ENCODE measurements around the gene STAT1.

Gene STAT1

GRCh38 chr2:190981333-190981732, 32.6 kb downstream of the STAT1 start:
- no peak for TF ChIP-seq CTCF (IDR thresholded peaks at IDR 0.05; ENCODE audit: low read depth, low read length)
- in situ Hi-C loops (cut with HindIII; ENCODE audit: low sequenced_read_pairs): no loop called here
- no peak overlapping the region for H3K4me3 ChIP-seq (ENCODE audit: low read depth, low read length)
- DNase-seq (ENCODE audit: low read depth, low spot score): no peak

GRCh38 chr2:190980630-190981209, 33.3 kb downstream of the STAT1 start:
- in situ Hi-C loops (cut with HindIII; ENCODE audit: low sequenced_read_pairs): no loop called here
- DNase-seq (ENCODE audit: low read depth, low spot score): no peak
- no peak overlapping the region for H3K4me3 ChIP-seq (ENCODE audit: low read depth, low read length)
- TF ChIP-seq CTCF (IDR thresholded peaks at IDR 0.05; ENCODE audit: low read depth, low read length): no peak

- DNase-seq (ENCODE audit: low read depth, low spot score): peak; percentile 95
These were observed 33.9 kb downstream of the STAT1 start for GRCh38 chr2:190979906-190980629.

GRCh38 chr2:190978389-190979053, 35.5 kb downstream of the STAT1 start:
- no peak for TF ChIP-seq CTCF (IDR thresholded peaks at IDR 0.05; ENCODE audit: low read depth, low read length)
- DNase-seq (ENCODE audit: low read depth, low spot score): peak; percentile 65
- H3K4me3 ChIP-seq (ENCODE audit: low read depth, low read length): no peak overlapping the region
- in situ Hi-C loops (cut with HindIII; ENCODE audit: low sequenced_read_pairs): no loop called here

More at GRCh38 chr2:190979906-190980629, 33.9 kb downstream of the STAT1 start:
- no peak overlapping the region for H3K4me3 ChIP-seq (ENCODE audit: low read depth, low read length)
- no peak for TF ChIP-seq CTCF (IDR thresholded peaks at IDR 0.05; ENCODE audit: low read depth, low read length)
- in situ Hi-C loops (cut with HindIII; ENCODE audit: low sequenced_read_pairs): no loop called here

GRCh38 chr2:190977505-190977904, 36.5 kb downstream of the STAT1 start:
- H3K4me3 ChIP-seq (ENCODE audit: low read depth, low read length): no peak overlapping the region
- TF ChIP-seq CTCF (IDR thresholded peaks at IDR 0.05; ENCODE audit: low read depth, low read length): no peak
- no peak for DNase-seq (ENCODE audit: low read depth, low spot score)
- in situ Hi-C loops (cut with HindIII; ENCODE audit: low sequenced_read_pairs): no loop called here

- H3K4me3 ChIP-seq (ENCODE audit: low read depth, low read length): no peak overlapping the region
- no peak for DNase-seq (ENCODE audit: low read depth, low spot score)
- in situ Hi-C loops (cut with HindIII; ENCODE audit: low sequenced_read_pairs): no loop called here
- no peak for TF ChIP-seq CTCF (IDR thresholded peaks at IDR 0.05; ENCODE audit: low read depth, low read length)
These were observed 37.5 kb downstream of the STAT1 start for GRCh38 chr2:190976521-190976920.

All from astrocyte of the spinal cord (primary cell).